ENCODE measurements around the gene PTPA.
"Not testable (repeated sequence)": the region's sequence is repeated elsewhere in the genome, so short reads cannot be mapped to it uniquely, and the experiment has no call there.

The PTPA gene

DNA sequence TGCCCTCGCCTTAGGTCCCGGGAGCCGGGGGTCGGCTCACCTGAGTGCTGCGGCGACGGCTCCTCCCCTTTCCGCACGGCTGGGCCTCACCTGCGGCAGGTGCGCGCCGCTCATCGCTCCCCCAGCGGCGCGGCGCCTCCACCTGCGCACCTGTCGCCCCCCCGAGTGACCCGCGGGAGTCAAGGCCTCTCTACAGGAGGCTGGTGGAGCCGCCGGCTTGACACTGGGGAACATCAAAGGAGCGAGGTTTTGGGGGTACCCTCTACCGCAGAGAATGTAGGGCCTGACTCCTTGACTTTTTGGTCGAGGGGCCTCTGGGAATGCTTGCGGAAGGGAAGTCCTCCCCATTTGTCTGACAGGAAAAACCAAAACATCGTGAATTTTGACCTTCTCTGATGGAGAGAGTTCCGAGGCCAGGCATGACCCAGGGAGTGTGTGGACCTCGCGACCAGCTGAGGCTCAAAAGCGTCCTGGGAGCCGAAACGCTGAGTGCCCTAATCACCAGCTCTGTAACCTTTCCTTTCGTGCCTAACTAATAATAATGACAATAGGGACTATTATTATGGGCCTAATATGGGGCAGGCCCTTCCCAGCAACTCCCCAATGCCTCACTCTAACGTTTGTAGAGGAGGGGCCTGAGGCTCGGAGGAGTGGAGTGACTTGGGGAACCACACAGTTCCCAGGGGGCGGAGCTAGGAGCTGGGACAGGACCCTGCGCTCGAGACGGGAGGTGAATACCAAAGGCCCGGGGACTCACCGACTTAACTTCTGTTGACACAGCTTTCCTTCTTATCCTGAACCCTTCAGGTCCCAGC lies 67.6 kb downstream of the PTPA start:
- FAIRE-seq: no peak

GRCh38 chr9:129181246-129181645 lies 70.0 kb downstream of the PTPA start:
- FAIRE-seq: no peak

GRCh38 chr9:129182122-129182521 lies 70.9 kb downstream of the PTPA start:
- no peak for FAIRE-seq

DNA sequence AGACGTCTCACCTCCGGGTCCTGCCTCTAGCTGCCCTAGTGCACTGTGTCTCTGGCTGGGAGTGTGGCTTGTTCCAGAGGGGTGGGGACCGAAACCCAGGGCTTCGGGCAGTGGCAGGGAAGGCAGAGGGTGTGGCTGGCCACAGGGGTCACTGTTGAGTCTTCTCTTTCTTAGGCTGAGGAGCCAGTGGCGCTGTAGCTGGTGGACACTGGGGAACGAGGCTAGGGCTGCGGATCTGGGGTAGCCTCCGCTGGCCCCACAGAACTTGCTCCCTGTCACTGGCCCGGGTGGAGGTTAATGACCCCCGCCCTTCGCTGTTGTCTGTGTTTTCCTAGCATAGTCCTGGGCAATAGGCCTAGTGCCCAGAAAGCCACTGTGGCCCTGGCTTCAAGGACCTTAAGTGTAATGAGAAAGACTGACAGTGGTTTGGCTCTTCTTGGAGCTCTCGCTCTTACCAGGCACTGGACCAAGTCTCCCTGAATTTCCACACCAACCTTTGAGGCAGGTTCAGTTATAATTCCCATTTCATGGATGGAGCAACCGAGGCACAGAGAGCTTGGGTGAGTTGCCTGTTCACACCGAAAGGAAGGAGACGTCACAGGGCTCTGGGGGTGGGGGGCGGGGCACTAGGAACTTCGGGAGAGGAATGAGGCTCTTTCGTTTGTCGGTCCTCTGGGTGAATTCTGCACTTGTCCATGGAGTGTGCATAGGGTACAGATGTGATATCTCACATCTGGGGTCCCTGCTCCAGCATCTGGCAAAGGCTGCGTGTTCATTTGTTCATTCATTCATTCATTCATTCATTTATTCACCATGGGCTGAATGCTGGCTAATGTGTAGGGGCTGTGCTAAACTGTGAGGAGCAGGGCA lies 71.6 kb downstream of the PTPA start:
- FAIRE-seq: no peak

DNA sequence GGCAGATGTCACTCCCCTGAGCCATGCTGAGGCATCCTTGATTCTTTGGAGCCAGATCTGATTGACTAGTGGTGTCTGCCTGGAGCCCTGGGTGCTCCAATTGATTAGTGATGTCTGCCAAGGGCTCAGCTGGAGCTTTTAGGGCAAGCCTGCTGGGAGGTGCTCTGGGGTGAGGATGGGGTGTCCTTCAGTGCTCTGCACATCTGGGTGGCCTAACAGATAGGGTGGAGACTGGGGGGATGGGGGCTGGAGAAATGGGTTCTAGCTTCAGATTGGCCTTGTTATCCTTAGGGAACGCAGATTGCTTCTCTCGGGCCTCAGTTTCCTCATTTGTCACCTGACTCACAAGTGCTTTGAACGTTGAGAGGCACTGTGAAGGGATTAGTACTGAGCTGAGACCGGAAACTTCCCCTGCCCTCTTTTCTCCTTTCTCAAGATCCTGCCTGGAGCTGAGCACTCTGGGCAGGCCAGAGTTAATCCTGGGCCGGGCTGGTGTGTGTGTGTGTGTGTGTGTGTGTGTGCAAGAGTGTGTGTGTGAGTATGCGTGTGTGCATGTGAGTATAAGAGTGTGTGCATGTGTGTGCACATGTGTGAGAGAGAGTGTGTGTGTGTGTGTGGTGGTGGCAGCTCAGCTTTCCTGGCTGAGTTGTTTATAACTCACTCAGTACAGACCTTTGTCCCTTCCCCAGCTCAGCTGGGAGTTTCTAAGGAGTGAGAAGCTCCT lies 72.4 kb downstream of the PTPA start:
- no peak for FAIRE-seq

DNA sequence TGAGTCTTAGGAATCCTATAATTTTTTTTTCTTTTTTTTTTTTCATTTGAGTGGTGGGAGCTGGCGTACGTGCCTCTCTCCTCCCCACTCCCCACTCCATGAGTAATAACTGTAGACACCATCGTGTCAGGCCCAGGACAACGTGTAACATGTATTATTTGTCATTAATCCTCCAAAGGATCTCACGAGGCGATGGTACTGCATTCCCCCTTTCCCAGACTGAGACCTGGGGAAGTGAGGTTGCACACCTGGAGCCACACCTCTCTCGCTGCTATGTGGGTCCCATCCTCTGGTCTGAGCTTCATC lies 73.0 kb downstream of the PTPA start:
- no peak for FAIRE-seq

GRCh38 chr9:129184596-129185122 lies 73.4 kb downstream of the PTPA start:
- no peak for FAIRE-seq

DNA sequence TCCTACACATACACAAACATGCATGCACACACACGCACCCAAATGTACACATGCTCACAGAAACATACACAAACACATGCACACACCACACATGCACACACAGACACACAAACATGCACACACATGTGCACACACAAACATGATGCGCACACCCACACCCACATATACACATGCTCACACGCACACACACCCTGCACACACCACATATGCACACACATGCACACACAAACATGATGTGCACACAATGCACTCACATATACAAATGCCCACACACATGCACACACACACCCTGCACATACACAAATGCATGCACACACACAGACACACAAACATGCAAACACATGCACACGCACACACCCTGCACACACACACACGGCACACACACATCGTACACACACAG lies 74.2 kb downstream of the PTPA start:
- no peak for FAIRE-seq

GRCh38 chr9:129185991-129186390 lies 74.8 kb downstream of the PTPA start:
- no peak for FAIRE-seq

DNA sequence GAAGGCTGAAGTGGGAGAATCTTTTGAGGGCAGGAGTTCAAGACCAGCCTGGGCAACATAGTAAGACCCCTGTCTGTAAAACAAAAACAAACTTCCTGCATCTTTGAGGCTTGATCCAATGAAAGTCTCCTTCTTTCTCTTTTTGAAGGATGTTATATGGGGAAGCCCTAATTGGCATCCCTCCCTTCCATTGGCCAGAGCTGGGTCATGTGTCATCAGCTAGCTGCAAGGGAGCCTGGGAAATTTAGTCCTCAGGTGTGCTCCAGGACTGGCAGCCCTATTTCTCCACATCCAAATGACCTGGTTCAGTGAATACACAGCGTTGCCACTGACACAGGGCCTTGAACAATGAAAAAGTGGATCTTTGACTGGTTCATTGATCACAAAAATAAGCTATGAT lies 75.8 kb downstream of the PTPA start:
- no peak for FAIRE-seq

DNA sequence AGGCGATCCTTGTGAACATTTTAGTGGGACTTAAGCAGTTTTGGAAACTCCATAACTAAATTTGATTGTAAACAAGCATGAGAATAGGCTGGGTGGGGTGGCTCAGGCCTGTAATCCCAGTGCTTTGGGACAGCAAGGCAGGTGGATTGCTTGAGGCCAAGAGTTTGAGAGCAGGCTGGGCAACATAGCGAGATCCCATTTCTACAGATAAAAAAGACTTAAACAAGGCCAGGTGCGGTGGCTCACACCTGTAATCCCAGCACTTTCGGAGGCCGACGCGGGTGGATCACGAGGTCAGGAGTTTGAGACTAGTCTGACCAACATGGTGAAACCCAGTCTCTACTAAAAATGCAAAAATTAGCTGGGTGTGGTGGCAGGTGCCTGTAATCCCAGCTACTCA lies 78.8 kb downstream of the PTPA start:
- not testable (repeated sequence) for FAIRE-seq

GRCh38 chr9:129191234-129191633 lies 80.0 kb downstream of the PTPA start:
- FAIRE-seq: no peak

DNA sequence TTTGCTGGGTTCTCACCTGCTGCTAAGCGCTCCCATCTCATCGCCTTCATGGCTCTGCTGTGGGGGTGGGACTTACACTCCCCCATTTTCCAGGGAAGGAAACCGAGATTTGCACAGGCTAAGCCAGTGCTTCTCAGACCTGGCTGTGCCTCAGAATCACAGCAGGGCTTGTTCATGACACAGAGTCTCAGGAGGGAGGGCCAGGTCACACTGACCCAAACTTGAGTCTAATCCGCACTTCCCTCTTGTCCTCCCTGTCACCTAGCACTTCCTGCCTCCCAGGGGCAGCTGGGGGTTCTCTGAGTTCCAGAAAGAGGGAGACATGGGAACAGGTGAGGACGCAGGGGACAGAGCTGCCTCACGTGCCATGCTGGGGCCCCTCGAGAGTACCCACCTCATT lies 82.4 kb downstream of the PTPA start:
- no peak for FAIRE-seq

- no peak for FAIRE-seq
These were observed 83.0 kb downstream of the PTPA start for GRCh38 chr9:129194221-129194620.

- FAIRE-seq: no peak
These were observed 84.4 kb downstream of the PTPA start for GRCh38 chr9:129195606-129196005.

GRCh38 chr9:129197045-129197444 lies 85.8 kb downstream of the PTPA start:
- FAIRE-seq: not testable (repeated sequence)

DNA sequence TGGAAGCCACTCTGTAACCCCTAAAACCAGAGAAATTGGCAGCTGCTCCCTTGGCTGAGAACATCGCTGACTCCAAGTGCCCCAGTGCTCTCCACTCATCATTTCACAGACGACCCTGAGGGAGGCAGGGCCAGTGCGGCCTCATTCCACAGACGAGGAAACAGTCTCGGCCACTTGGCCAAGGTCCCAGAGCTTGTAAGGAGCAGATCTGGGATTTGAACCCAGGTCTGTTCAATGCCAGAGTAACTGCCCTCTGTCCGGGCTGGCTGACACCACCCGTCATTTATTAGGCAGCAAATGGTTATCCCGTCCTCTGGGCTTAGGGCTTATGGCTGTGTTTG lies 86.7 kb downstream of the PTPA start:
- FAIRE-seq: no peak

All from TTC549 (cell line).